KOPT-K1 (cell line): ENCODE measurements around the gene COMTD1.
"Not testable (repeated sequence)": the region's sequence is repeated elsewhere in the genome, so short reads cannot be mapped to it uniquely, and the experiment has no call there.

ENCODE experiments used
- H3K27ac ChIP-seq: fragments of 200-600 bp; sonication (generic); 2 replicates; pipeline ENCODE4 v1.5.1; 2016; ENCODE audit warnings: antibody characterized with exemption, mild to moderate bottlenecking, low read depth, low read length; ENCODE audit not compliant: poor library complexity, severe bottlenecking
- H3K36me3 ChIP-seq: fragments of 200-600 bp; sonication (generic); 2 replicates; pipeline ENCODE4 v1.5.1; 2017; ENCODE audit warnings: antibody characterized with exemption, mild to moderate bottlenecking, low read length, moderate library complexity; ENCODE audit not compliant: insufficient read depth
- H3K9me3 ChIP-seq: fragments of 200-600 bp; sonication (generic); 2 replicates; pipeline ENCODE4 v1.5.1; 2017; ENCODE audit warnings: antibody characterized with exemption, low read length, mild to moderate bottlenecking; ENCODE audit not compliant: insufficient read depth, poor library complexity, severe bottlenecking

Gene COMTD1

GRCh38 chr10:75211007-75211691, 24.6 kb downstream of the COMTD1 start:
- Histone ChIP-seq H3K9me3 (no peaks in the 10 kb centered on the region), H3K36me3 (peaks cover 43% of the 10 kb centered on the region), H3K27ac (peak overlapping the region; percentile 92)

DNA sequence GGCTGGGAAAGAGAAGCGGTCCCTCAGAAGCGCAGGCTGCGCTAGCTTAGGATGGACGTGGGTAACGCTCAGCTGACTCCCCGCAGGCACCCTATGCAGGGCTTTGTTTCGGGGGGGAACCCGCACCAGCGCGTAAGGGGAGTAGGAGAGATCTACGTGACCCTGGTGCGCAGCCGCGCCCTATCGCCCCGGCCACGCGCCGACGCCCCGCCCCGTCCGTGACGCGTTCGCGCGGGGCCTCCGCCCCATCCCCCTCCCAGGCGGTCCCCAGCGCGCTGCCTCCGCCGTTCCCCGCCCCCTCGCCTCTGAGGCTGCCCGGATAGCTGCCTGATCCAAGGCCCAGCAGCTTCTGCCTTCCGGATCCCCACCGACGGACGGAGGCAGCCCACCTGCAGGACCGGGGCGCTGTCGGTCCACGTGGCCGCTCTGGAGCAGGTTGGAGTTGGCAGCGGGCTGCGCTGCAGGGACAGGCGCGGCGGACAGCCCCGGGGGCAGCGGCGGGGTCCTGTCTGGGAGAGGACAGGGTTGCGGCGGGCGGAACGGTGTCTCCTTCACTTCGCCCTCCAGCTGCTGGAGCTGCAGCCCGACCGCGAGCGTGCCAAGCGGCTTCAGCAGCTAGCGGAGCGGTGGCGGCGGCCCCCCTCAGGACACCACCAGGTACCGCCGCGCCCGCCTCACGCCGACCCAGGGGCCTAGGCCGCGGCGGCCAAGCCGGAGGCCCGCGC, 25.3 kb downstream of the COMTD1 start, which contains the start of gene VDAC2:
TSS of gene VDAC2 (plus strand) at position 515 of the 725 bp plus-strand sequence. CDS start 363 bp downstream, outside the sequence.
- Histone ChIP-seq H3K27ac (peak within 1 kb of the TSS; percentile 92), H3K9me3 (no peaks in the 10 kb centered on the region), H3K36me3 (peaks cover 36% of the 10 kb centered on the region)

DNA sequence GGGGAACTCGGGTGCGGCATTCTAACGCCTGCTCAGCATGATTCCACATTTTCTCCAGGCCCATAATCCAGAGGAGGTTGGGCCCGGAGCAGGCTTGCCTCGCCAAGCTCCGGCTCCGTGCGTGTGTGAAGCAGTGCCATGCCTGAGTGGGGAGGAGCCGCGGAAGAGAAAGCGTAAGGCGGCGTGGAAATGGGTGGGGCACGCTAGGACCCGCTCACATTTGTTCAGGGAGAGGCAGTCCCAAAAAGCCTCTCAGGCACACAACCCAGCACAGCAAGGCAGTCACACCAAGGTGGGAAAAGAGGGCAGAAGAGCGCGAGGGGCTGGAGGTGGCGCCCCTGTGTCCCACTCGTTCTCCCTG, 25.9 kb downstream of the COMTD1 start:
- no peaks in the 10 kb centered on the region for H3K9me3 ChIP-seq
- peak overlapping the region; percentile 92 for H3K27ac ChIP-seq

DNA sequence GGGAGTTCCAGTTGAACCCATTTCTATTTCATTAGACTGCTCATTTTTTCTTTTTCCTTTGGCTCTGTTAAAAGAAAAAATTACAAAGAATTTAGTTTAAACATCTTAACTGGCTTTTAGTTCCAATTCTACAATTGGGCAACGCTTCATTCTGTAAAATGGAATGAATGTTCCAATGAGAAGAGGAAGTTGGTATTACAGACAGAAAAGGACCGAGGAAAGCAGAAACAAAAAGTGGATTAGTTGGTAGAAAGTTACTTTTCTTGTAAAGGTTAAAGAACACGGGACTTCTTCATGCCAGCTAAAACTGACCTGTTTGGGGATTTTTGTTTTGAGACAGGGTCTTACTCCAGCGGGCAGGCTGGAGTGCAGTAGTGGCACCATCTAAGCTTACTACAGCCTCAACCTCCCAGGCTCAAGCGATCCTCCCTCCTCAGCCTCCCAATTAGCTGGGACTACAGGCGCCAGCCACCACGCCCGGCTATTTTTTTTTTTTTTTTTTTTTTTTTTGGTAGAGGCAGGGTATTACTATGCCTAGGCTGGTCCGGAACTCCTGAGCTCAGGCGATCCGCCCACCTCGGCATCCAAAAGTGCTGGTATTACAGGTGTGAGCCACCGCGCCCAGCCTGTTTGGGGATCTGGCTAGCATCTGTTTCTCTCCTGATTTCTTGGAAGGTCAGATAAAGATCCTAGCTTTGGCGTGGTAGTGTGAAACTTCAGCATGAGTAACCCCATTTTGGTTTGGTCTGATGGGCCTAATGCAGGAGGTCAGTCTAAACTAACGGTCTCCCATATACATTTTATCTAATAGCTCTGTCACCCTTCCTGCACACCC, 26.5 kb downstream of the COMTD1 start:
- Histone ChIP-seq H3K27ac (peak overlapping the region; percentile 92), H3K36me3 (peaks cover 25% of the 10 kb centered on the region), H3K9me3 (no peaks in the 10 kb centered on the region)

More for the DNA sequence above, 25.9 kb downstream of the COMTD1 start:
- peaks cover 31% of the 10 kb centered on the region for H3K36me3 ChIP-seq

- H3K27ac ChIP-seq: no peak overlapping the region
- no peaks in the 10 kb centered on the region for H3K9me3 ChIP-seq
- peaks cover 15% of the 10 kb centered on the region for H3K36me3 ChIP-seq
These were observed 27.6 kb downstream of the COMTD1 start for GRCh38 chr10:75208181-75208580.

- Histone ChIP-seq H3K27ac (no peak overlapping the region), H3K36me3 (peaks cover 11% of the 10 kb centered on the region), H3K9me3 (no peaks in the 10 kb centered on the region)
These were observed 28.0 kb downstream of the COMTD1 start for GRCh38 chr10:75207857-75208144.

DNA sequence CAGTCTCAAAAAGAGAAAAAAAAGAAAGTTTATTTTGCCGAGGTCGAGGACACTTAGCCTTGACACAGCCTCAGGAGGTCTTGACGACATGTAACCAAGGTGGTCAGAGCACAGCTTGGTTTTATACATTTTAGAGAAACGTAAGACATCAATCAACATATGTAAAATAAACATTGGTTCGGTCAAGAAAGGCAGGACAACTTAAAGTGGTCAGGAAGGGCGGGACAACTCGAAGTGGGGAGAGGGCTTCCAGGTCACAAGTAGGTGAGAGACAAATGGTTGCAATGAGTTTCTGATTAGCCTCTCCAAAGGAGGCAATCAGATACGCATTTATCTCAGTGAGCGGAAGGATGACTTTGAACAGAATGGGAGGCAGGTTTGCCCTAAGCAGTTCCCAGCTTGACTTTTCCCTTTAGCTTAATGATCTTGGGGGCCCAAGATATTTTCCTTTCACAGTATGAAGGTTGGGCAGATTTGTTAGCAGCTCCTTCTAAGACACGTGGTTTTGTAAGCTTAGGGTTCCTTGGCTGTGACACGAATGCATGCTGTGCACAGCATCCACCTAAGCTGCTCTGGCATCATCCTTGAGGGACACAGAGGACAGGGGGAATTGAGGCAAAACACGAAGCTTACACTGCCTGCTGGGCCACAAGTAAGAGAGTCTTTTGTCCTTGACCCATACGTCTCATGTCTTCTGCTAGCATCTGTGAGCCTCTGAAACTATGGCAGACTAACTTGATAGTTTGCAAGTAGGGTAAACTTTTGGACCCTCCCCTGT, 28.5 kb downstream of the COMTD1 start:
- no peaks in the 10 kb centered on the region for H3K9me3 ChIP-seq
- H3K27ac ChIP-seq: no peak overlapping the region
- H3K36me3 ChIP-seq: peaks cover 6% of the 10 kb centered on the region

- not testable (repeated sequence) for H3K27ac ChIP-seq
These were observed 29.1 kb downstream of the COMTD1 start for GRCh38 chr10:75206638-75207037.

GRCh38 chr10:75205908-75206307, 29.8 kb downstream of the COMTD1 start:
- Histone ChIP-seq H3K36me3 (no peaks in the 10 kb centered on the region), H3K9me3 (no peaks in the 10 kb centered on the region), H3K27ac (no peak overlapping the region)

More at GRCh38 chr10:75206638-75207037, 29.1 kb downstream of the COMTD1 start:
- not testable (repeated sequence) for H3K9me3 ChIP-seq, H3K36me3 ChIP-seq

DNA sequence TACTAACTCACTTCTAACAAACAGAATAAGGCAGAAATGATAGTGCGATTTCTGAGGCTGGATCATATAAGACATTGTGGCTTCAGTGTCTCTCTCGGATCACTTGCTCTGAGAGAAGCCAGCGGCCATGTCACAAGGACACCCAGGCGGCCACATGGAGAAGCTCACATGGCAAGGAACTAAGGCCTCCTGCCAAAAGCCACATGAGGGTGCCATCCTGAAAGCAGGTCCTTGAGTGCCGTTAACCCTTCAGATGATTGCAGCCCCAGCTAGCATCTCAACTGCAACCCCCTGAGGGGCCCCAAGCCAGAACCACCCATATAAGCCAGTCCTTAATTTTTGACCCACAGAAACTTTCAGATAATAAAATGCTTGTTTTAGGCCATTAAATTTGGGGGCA, 32.0 kb downstream of the COMTD1 start:
- no peak overlapping the region for H3K27ac ChIP-seq
- no peaks in the 10 kb centered on the region for H3K36me3 ChIP-seq
- no peaks in the 10 kb centered on the region for H3K9me3 ChIP-seq

DNA sequence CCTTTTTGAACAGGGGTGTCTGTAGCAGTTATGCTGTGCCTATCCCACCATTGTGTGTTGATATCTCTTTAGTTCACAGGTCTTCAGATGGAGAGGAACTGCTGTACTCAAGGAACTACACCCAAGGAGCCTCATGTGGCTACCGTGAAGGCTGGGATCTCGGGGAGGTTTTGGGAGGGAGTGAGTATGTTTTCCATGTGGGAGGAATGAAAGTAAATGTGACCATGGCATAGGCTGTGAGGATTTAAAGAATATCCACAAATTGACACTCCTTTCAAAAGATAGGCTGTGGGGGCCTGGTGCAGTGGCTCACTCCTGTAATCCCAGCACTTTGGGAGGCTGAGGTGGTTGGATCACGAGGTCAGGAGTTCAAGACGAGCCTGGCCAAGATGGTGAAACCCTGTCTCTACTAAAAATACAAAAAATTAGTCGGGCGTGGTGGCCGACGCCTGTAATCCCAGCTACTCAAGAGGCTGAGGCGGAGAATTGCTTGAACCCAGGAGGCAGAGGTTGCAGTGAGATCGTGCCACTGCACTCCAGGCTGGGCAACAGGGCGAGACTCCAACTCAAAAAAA, 32.6 kb downstream of the COMTD1 start:
- H3K36me3 ChIP-seq, H3K9me3 ChIP-seq, H3K27ac ChIP-seq: not testable (repeated sequence)

DNA sequence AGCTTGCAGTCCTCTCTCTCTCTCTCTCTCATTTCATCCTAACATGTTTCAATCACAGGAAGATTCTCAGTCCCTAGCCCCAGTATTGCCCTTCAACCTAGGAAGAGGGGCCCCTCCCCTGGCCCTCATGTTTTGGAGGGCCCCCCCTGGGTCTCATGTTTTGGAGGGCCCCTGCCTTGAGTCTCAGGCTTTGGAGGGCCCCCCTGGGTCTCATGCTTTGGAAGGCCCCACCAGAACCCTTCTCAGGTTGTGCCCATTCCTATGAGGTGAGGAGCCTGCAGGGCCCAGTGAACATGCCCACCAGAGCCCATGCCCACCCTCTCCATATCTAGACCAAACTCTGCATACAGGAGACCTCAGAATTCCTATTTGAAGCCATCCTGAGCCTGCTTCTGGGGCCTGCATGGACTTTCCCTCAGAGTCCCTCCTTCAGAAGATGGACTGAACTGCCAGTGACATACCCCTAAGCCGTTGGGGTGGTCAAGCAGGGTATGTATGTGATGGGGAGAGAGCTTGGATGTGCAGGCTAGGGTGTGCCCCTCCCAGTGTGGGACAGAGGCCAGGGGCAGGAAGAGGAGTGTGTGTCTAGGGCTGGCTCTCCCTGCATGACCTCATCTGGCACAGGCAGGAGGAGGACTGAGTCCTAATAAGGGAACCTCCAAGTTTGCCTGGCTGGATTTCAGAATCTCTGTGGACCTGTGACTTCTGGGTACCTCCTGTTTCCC, 33.3 kb downstream of the COMTD1 start:
- no peak overlapping the region for H3K27ac ChIP-seq
- H3K9me3 ChIP-seq: no peaks in the 10 kb centered on the region
- no peaks in the 10 kb centered on the region for H3K36me3 ChIP-seq

DNA sequence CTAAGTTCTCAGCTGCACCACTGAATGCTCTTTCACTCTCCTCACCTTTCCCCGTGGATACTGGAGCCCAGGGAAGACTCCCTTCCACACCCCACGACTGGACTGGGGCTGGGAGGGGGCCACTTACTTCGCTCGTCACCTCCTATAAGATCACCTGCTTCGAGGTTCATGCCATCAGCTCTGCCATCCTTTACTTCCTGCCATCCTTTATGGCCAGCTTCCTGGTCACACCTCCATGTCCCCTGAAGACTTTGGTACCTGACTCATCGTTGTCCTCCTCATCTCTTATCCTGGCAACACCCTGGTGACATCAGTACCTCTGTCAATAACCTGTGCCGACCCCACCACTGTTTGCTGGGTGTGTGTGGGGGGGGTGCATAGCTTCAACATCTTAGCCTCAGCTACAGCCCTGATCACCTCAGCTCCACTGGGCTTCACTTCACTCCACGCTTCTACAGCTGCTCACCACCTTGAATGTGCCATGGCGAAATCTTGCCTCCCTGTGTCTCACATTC, 33.9 kb downstream of the COMTD1 start:
- no peak overlapping the region for H3K27ac ChIP-seq
- H3K36me3 ChIP-seq: no peaks in the 10 kb centered on the region
- H3K9me3 ChIP-seq: no peaks in the 10 kb centered on the region

DNA sequence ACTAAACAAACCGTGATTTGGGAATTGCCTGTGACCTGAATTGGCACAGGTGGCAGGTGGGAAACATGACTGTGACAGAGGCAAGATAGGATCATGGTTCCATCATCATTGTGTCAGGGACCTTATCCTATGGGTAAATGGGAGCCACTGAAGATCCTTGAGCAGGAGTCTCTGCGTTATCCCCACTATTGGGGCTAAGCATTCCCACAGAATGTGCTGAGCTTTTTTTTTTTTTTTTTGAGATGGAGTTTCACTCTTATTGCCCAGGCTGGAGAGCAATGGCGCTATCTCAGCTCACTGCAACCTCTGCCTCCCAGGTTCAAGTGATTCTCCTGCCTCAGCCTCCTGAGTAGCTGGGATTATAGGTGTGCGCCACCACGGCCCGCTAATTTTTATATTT, 35.8 kb downstream of the COMTD1 start:
- H3K9me3 ChIP-seq, H3K36me3 ChIP-seq, H3K27ac ChIP-seq: not testable (repeated sequence)
